SU-DHL-6 (cell line): Measurements from ENCODE around the gene OXER1.

Experiments used
- H2AFZ ChIP-seq: fragments of 200-600 bp; sonication (generic); 2 replicates; pipeline ENCODE4 v1.6.1; 2014; ENCODE audit warnings: low read depth, mild to moderate bottlenecking, moderate library complexity, mixed read lengths, antibody characterized with exemption, low read length; ENCODE audit not compliant: severe bottlenecking
- H3F3A ChIP-seq: fragments of 200-600 bp; shearing (Covaris generic); 2 replicates; pipeline ENCODE4 v1.6.0; 2016; ENCODE audit warnings: antibody characterized with exemption, mild to moderate bottlenecking; ENCODE audit not compliant: insufficient read depth
- H3K27ac ChIP-seq: fragments of 200-600 bp; sonication (generic); 2 replicates; pipeline ENCODE4 v1.5.1; 2016; ENCODE audit warnings: low read depth, mild to moderate bottlenecking, low read length, moderate library complexity, mixed read lengths
- H3K27me3 ChIP-seq: fragments of 200-600 bp; sonication (generic), shearing (Covaris generic); 2 replicates; pipeline ENCODE4 v1.6.0; 2014; ENCODE audit warnings: mild to moderate bottlenecking, low read length
- H3K36me3 ChIP-seq: fragments of 200-600 bp; sonication (generic); 2 replicates; pipeline ENCODE4 v1.6.1; 2014; ENCODE audit warnings: mild to moderate bottlenecking, low read length, mixed read lengths
- H3K4me2 ChIP-seq: fragments of 300-600, 200-600 bp; shearing (Covaris generic), sonication (generic); 2 replicates; pipeline ENCODE4 v1.6.0; 2014; ENCODE audit warnings: low read length, low read depth, mild to moderate bottlenecking; ENCODE audit not compliant: poor library complexity, severe bottlenecking
- H3K4me3 ChIP-seq: fragments of 200-600 bp; sonication (generic); 2 replicates; pipeline ENCODE4 v1.5.1; 2014; ENCODE audit warnings: antibody characterized with exemption, low read length, mild to moderate bottlenecking, mixed read lengths; ENCODE audit not compliant: insufficient read depth, poor library complexity, severe bottlenecking
- H3K79me2 ChIP-seq: fragments of 200-600 bp; sonication (generic); 2 replicates; pipeline ENCODE4 v1.6.1; 2014; ENCODE audit warnings: mild to moderate bottlenecking, low read length, moderate library complexity; ENCODE audit not compliant: insufficient read depth
- H3K9ac ChIP-seq: fragments of 200-600 bp; sonication (generic); 2 replicates; pipeline ENCODE4 v1.7.0; 2014; ENCODE audit warnings: mild to moderate bottlenecking, low read length
- H3K9me2 ChIP-seq: fragments of 200-600 bp; sonication (generic); replicated peaks from 2 replicates; pipeline ENCODE4 v1.6.1; 2014; ENCODE audit warnings: low read length; ENCODE audit not compliant: insufficient read depth
- H3K9me3 ChIP-seq: fragments of 200-600 bp; sonication (generic); 2 replicates; pipeline ENCODE4 v1.6.1; 2014; ENCODE audit warnings: low read length, mixed read lengths; ENCODE audit not compliant: insufficient read depth
- H4K20me1 ChIP-seq: fragments of 200-600 bp; sonication (generic); 2 replicates; pipeline ENCODE4 v1.6.1; 2014; ENCODE audit warnings: low read depth, mild to moderate bottlenecking, antibody characterized with exemption, low read length, moderate library complexity, mixed read lengths
- EZH2phosphoT487 ChIP-seq: fragments of 200-600 bp; sonication (generic), shearing (Covaris generic); conservative IDR thresholded peaks from 2 replicates; pipeline ENCODE4 v1.6.1; 2018; ENCODE audit warnings: mild to moderate bottlenecking, antibody characterized with exemption, low read length, moderate library complexity, mixed read lengths
- TF ChIP-seq, protein P1 (sequence below): fragments of 200-600 bp; sonication (generic); IDR thresholded peaks from one replicate; pipeline ENCODE4 v1.5.1; 2017; ENCODE audit warnings: antibody characterized with exemption, mild to moderate bottlenecking, low read length, moderate library complexity; ENCODE audit not compliant: insufficient read depth, poor library complexity, severe bottlenecking

The OXER1 gene

GRCh38 chr2:42791606-42792005 is 27.7 kb upstream of the OXER1 start:
- H3K27me3 ChIP-seq: no peaks in the 10 kb centered on the region
- H3K9ac ChIP-seq: no peak overlapping the region
- H4K20me1 ChIP-seq: no peaks in the 10 kb centered on the region
- H3K27ac ChIP-seq: no peak overlapping the region
- no peak overlapping the region for H3K4me2 ChIP-seq
- H2AFZ ChIP-seq: no peak overlapping the region
- H3F3A ChIP-seq: no peaks in the 10 kb centered on the region
- no peaks in the 10 kb centered on the region for H3K9me3 ChIP-seq
- no peaks in the 10 kb centered on the region for H3K9me2 ChIP-seq
- H3K79me2 ChIP-seq: no peaks in the 10 kb centered on the region
- H3K36me3 ChIP-seq: no peaks in the 10 kb centered on the region
- H3K4me3 ChIP-seq: no peak overlapping the region
- no peak for TF ChIP-seq EZH2phosphoT487
- TF ChIP-seq, protein P1, sequence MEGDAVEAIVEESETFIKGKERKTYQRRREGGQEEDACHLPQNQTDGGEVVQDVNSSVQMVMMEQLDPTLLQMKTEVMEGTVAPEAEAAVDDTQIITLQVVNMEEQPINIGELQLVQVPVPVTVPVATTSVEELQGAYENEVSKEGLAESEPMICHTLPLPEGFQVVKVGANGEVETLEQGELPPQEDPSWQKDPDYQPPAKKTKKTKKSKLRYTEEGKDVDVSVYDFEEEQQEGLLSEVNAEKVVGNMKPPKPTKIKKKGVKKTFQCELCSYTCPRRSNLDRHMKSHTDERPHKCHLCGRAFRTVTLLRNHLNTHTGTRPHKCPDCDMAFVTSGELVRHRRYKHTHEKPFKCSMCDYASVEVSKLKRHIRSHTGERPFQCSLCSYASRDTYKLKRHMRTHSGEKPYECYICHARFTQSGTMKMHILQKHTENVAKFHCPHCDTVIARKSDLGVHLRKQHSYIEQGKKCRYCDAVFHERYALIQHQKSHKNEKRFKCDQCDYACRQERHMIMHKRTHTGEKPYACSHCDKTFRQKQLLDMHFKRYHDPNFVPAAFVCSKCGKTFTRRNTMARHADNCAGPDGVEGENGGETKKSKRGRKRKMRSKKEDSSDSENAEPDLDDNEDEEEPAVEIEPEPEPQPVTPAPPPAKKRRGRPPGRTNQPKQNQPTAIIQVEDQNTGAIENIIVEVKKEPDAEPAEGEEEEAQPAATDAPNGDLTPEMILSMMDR: no peak

DNA sequence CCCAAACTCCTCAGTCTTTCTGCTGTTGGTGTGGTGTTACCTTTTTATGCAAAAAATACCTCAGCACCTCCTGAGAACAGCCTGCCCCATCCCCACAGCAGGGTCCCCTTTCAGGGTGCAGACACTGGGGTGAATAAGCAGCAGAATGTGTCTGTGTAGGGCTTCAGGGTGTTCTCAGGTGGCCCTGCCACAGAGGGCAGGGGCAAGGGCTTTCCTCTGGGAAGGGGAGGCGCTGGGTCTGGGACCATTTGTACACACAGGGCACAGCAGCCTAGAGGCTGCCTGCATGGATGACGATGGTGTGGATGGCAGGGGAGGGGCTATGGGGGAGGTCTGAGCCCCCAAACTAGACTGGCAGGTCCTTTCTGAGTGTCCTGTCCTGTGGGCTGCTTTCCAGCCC is 25.8 kb upstream of the OXER1 start:
- H4K20me1 ChIP-seq: no peaks in the 10 kb centered on the region
- H3K27ac ChIP-seq: no peak overlapping the region
- H3K9me2 ChIP-seq: no peaks in the 10 kb centered on the region
- no peak overlapping the region for H3K4me2 ChIP-seq
- H3K27me3 ChIP-seq: no peaks in the 10 kb centered on the region
- H3F3A ChIP-seq: no peaks in the 10 kb centered on the region
- no peaks in the 10 kb centered on the region for H3K79me2 ChIP-seq
- H3K4me3 ChIP-seq: no peak overlapping the region
- no peak overlapping the region for H3K9ac ChIP-seq
- H2AFZ ChIP-seq: no peak overlapping the region
- H3K36me3 ChIP-seq: no peaks in the 10 kb centered on the region
- no peaks in the 10 kb centered on the region for H3K9me3 ChIP-seq
- no peak for TF ChIP-seq EZH2phosphoT487
- TF ChIP-seq, protein P1: no peak

GRCh38 chr2:42788882-42789281 is 24.9 kb upstream of the OXER1 start:
- no peaks in the 10 kb centered on the region for H3K9me3 ChIP-seq
- no peaks in the 10 kb centered on the region for H3F3A ChIP-seq
- no peak for TF ChIP-seq EZH2phosphoT487
- TF ChIP-seq, protein P1: no peak
- no peak overlapping the region for H3K9ac ChIP-seq
- no peaks in the 10 kb centered on the region for H4K20me1 ChIP-seq
- no peaks in the 10 kb centered on the region for H3K27me3 ChIP-seq
- H3K27ac ChIP-seq: no peak overlapping the region
- H3K9me2 ChIP-seq: no peaks in the 10 kb centered on the region
- H3K36me3 ChIP-seq: no peaks in the 10 kb centered on the region
- H3K79me2 ChIP-seq: no peaks in the 10 kb centered on the region
- no peak overlapping the region for H3K4me2 ChIP-seq
- no peak overlapping the region for H2AFZ ChIP-seq
- H3K4me3 ChIP-seq: no peak overlapping the region

DNA sequence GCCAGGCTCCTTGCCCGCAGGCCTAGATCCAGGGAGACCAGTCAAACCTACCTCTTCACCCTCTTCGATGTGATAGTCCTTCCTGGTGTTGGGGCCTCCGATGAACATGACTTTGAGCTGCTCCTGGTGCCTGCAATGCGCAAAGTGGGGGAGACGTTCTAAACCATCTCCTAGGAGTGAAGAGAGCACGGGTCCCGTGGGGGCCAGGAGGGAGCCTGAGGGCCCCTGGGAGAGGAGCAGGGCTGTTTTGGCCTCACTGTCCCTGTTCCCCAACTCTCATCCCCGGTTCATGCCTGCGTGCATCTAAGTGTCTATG is 24.5 kb upstream of the OXER1 start:
- Histone ChIP-seq H3K4me3 (no peak overlapping the region), H3K36me3 (no peaks in the 10 kb centered on the region), H3K9me3 (no peaks in the 10 kb centered on the region), H2AFZ (no peak overlapping the region), H3K79me2 (no peaks in the 10 kb centered on the region), H3K4me2 (no peak overlapping the region), H3K27ac (no peak overlapping the region), H3F3A (no peaks in the 10 kb centered on the region), H3K9me2 (no peaks in the 10 kb centered on the region), H3K27me3 (no peaks in the 10 kb centered on the region), H3K9ac (no peak overlapping the region), H4K20me1 (no peaks in the 10 kb centered on the region)
- no peak for TF ChIP-seq EZH2phosphoT487
- TF ChIP-seq, protein P1: no peak
